LNCaP clone FGC (cell line): ENCODE measurements around the gene SLC23A2.

Experiments
- DNase-seq: peaks from one replicate; pipeline ENCODE4 v3.0.0-alpha.2; 2011; ENCODE audit warnings: low read depth
- H3K4me3 ChIP-seq: 2 replicates; pipeline ENCODE4 v1.5.1; 2011; ENCODE audit warnings: mild to moderate bottlenecking, low read depth, low read length, control low read depth
- TF ChIP-seq, protein P1 (sequence below): IDR thresholded peaks from 2 replicates; pipeline ENCODE4 v1.5.1; 2012; ENCODE audit warnings: mild to moderate bottlenecking; ENCODE audit not compliant: control insufficient read depth, insufficient read depth; ENCODE audit errors: extremely low read depth

The SLC23A2 gene

GRCh38 chr20:4894409-4894808 is 106.9 kb downstream of the SLC23A2 start:
- TF ChIP-seq, protein P1, sequence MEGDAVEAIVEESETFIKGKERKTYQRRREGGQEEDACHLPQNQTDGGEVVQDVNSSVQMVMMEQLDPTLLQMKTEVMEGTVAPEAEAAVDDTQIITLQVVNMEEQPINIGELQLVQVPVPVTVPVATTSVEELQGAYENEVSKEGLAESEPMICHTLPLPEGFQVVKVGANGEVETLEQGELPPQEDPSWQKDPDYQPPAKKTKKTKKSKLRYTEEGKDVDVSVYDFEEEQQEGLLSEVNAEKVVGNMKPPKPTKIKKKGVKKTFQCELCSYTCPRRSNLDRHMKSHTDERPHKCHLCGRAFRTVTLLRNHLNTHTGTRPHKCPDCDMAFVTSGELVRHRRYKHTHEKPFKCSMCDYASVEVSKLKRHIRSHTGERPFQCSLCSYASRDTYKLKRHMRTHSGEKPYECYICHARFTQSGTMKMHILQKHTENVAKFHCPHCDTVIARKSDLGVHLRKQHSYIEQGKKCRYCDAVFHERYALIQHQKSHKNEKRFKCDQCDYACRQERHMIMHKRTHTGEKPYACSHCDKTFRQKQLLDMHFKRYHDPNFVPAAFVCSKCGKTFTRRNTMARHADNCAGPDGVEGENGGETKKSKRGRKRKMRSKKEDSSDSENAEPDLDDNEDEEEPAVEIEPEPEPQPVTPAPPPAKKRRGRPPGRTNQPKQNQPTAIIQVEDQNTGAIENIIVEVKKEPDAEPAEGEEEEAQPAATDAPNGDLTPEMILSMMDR, result no peak
- H3K4me3 ChIP-seq, result no peak overlapping the region
- DNase-seq, result no peak

- DNase-seq, result no peak
- H3K4me3 ChIP-seq, result no peak overlapping the region
- TF ChIP-seq, protein P1, result no peak
These were observed 107.6 kb downstream of the SLC23A2 start for GRCh38 chr20:4893709-4894108.

GRCh38 chr20:4891997-4892396 is 109.3 kb downstream of the SLC23A2 start:
- TF ChIP-seq, protein P1, result no peak
- no peak for DNase-seq
- no peak overlapping the region for H3K4me3 ChIP-seq

- DNase-seq, result no peak
- H3K4me3 ChIP-seq, result no peak overlapping the region
- TF ChIP-seq, protein P1, result no peak
These were observed 110.0 kb downstream of the SLC23A2 start for GRCh38 chr20:4891190-4891763.

GRCh38 chr20:4889446-4889845 is 111.9 kb downstream of the SLC23A2 start:
- DNase-seq, result no peak
- TF ChIP-seq, protein P1, result no peak

DNA sequence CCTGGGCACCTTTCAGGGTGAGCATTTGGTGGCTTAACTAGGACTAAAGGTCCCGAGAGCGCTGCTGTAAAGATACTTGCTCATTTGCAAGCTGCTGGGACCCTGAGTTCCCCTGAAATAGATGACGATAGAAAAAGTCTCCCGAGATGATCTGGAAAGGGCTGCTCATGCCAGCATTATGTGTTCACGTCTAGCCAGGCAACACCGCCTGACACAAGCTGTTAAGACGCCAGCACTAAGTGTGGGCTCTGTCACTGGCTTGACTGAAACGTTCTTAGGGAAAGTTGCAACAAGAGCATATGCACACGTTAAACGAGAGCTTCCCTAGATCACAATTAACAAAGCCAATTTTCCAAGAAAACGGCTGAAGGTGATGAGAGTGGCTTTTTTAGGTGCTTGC is 113.7 kb downstream of the SLC23A2 start:
- DNase-seq, result no peak

More at GRCh38 chr20:4889446-4889845, 111.9 kb downstream of the SLC23A2 start:
- no peak overlapping the region for H3K4me3 ChIP-seq

More for the DNA sequence above, 113.7 kb downstream of the SLC23A2 start:
- TF ChIP-seq, protein P1, result no peak
- H3K4me3 ChIP-seq, result no peak overlapping the region
